Activated CD4-positive, alpha-beta T cell treated with anti-CD3 and anti-CD28 coated beads for 4 hours (primary cell): ENCODE measurements around the gene GMEB2.

Experiments used
- DNase-seq, 2 donors: peaks; one replicate each; pipeline ENCODE4 v3.0.0-alpha.2; 2020

The GMEB2 gene

DNA sequence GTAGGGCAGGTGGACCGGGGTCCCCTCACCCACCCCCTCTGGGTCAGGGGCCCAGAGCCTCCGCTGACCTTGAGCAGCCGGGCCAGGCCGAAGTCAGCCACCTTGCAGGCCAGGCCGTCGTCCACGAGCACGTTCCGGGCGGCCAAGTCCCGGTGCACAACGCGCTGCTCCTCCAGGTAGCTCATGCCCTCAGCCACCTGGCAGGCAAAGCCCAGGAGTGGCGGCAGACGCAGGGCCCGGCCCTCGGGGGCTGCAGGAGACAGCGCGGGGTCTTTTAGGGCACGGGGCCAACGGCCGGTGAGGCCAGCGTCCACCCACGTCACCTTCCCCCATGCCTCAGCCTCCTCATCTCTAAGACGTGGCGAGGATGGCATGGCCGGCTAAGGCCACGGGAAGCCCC is 85.5 kb downstream of the GMEB2 start:
- DNase-seq, result no peak

DNA sequence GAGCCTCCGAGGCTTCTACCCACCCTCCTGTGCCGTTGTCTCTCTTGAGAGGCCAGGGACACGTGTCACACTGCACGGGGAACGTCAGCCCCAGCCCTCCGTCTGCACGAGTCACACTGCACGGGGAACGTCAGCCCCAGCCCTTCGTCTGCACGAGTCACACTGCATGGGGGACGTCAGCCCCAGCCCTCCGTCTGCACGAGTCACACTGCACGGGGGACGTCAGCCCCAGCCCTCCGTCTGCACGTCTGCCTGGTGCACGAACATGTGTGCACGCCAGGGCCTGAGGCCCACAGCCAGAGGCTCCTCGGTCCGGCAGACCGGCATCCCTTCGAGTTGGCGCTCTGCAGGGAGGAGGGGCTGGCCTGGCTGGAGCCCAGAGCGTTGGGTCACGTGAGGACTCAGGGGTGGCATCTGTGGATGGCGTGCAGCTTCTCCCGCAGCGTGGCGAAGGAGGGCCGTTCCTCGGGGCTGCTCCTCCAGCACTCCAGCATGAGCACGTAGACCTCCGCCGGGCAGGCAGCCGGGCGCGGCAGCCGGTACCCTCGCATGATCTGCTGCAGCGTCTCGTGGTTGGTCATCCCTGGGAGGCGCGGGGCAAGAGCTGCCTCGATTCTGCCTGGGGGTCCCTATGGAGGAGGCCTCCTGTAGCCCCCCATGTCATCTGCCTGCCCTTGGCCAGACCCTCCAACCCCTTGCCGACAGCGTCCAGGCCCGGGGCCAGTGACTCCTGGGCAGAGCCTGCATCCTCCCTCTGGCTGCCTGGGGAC is 86.3 kb downstream of the GMEB2 start:
- DNase-seq, result no peak

DNA sequence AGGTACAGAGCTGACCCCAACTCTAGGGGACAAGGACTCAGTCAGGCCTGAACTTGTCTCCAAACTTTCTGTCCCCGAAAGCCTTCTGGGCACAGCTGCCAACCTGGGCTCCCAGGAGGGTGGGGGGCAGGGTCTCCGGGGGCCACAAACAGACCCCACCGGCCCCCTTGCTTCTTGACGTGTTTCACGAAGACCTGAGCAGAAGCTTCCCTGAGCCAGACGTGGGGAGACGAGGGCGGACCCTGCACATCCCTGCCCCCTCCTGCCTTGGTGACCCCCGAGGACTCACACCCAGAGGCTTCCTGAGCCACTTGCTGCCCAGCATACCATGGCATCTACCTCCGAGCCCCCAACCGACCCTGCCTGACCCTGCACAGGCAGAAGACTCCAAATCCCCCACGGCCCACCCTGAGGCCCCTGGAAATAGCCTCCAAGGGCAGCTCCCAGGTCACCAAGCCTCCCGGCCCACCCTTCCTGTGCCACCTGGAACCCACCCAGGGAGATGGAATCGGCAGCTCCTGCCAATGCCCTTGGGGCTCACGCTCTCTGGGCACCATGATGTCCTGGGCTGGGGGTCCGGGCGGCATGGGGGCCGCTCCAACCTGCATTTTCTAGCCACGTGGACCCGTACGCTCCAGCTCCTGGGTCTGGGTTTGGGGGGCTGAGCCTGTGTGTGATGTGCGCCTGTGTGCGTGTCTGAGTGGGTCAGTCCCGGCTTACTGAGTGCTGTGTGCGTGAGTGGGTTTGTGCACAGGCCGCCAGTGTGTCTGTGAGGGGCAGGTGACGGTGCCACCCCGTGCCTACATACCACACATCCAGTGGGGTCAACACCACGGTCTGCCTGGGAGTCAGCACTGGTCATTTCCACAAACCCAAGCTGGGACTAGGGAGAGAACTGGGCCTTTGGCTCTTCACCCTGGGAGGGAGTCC is 87.2 kb downstream of the GMEB2 start:
- DNase-seq, result no peak

DNA sequence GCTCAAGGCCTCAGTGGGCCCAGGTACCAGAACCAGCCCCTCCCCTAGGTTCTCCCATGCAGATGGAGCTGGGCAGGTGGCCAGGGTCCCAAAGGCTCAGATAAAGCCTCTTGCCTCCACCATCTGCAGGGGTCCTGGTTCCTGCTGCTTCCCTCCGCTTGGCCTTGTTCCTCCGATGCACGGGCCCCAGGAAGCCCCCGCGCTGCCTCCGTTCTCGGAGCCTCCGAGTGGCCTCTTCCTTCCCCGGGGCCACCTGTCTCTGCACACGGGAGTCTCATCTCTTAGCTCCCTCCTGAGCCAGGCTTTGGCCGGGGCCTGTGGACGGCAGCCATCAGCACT is 87.8 kb downstream of the GMEB2 start:
- DNase-seq, result no peak

DNA sequence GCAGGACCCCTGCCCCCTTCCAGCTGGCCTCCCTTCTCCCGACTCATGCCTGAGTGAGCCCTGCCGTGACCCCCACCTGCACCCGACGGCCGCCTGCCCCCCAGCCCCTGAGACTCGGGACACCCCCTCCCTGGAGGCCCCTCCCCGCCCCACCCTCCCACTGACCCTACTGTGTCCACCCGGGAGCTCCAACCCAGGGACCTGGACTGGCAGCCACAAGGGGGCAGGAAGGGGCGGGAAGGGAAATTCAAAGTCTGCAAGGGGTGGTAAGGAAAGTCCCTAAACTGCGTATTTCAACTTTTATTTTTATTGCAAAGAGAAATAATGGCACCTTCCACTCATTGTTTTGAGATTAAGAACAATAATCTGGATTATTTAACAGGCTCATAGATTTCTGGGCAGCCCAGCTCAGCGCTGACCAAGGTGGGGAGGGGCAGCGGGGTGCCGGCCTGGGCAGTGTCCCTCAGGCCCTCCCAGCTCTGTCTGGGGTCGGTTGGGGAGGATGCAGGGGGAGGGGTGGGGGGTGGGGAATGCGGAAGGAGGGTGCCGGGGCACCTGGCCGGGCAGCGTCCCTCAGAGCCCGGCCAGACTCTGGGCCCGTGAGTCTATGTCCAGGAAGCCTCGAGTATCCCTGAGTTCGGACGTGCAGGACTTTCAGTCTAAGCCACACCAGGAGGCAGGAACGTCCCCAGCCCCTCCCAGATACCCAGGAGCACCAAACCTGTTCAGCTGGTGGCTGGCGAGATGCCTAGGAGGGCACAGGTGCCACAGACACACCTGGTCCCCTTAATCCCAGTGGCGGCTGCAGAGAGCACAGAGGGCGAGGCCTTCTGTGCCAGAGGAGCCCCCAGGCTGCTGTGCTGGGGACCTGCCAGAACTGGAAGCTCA is 88.5 kb downstream of the GMEB2 start:
- peak; percentile 40 for DNase-seq
